PFSK-1 (cell line): ENCODE data around the gene PLOD2.

Source experiments
- POLR2AphosphoS5 ChIP-seq: IDR thresholded peaks from 2 replicates; pipeline ENCODE4 v1.6.1; 2012; ENCODE audit warnings: low read depth, mild to moderate bottlenecking, control low read depth, low read length, moderate library complexity
- REST ChIP-seq, 2 experiments: IDR thresholded peaks; 2 replicates each; pipeline versions ENCODE4 v1.6.1 to v1.8.0; 2011 to 2012; ENCODE audit warnings: low read depth in 2 of 2, low read length in 2 of 2, control low read depth in 1 of 2, inconsistent platforms in 1 of 2, mild to moderate bottlenecking in 1 of 2, moderate library complexity in 1 of 2; ENCODE audit not compliant: insufficient read depth in 1 of 2
- SIN3A ChIP-seq: IDR thresholded peaks from 2 replicates; pipeline ENCODE4 v1.6.1; 2012; ENCODE audit warnings: mild to moderate bottlenecking, low read length, moderate library complexity, borderline replicate concordance; ENCODE audit not compliant: insufficient read depth
- TAF1 ChIP-seq: IDR thresholded peaks from 2 replicates; pipeline ENCODE4 v1.6.1; 2012; ENCODE audit warnings: low read length, control low read depth, borderline replicate concordance; ENCODE audit not compliant: insufficient read depth

GRCh38 chr3:146117406-146118285, 43.3 kb downstream of the PLOD2 start:
- no peak for TF ChIP-seq SIN3A
- no peak for TF ChIP-seq POLR2AphosphoS5
- TF ChIP-seq REST (IDR thresholded peaks at IDR 0.05; ENCODE audit: insufficient read depth in 1 of 2, low read depth in 2 of 2, low read length in 2 of 2), result no peak
- TF ChIP-seq TAF1, result no peak
